ENCODE results near the gene NOP14.

DNA sequence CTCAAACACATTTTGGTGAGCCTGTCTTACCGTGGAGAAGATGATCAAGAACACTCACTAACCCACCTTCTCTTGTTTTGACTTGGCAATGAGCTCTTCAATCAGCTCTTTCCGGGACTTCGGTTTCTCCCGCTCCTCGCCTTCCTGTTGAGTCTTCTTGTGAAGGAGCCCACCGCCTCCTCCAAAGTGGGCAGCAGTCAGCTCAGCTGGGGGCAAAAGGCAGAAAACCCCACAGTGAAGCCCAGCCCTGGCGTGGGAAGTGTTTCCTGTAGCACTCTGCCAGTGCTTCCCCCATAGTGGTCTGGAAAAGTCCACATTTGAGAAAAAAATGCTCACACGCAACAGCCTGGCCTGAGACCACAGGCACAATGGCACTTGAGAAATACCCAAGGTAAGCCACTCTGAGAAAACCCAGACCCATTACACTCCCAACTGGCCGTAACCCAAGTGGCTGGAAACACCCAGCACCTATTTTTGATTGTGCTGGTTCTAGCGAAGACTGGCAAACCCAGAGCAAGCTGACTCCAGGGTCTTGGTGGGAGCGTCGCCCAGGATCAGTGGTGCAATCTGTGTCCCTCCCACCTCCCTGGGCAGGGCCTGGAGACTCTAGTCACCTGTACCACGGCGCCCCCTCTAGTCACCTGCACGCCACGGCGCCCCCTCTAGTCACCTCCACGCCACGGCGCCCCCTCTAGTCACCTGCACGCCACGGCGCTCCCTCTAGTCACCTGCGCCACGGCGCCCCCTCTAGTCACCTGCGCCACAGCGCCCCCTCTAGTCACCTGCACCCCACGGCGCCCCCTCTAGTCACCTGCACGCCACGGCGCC lies 8.6 kb downstream of the NOP14 start:
- TF ChIP-seq, protein P1, sequence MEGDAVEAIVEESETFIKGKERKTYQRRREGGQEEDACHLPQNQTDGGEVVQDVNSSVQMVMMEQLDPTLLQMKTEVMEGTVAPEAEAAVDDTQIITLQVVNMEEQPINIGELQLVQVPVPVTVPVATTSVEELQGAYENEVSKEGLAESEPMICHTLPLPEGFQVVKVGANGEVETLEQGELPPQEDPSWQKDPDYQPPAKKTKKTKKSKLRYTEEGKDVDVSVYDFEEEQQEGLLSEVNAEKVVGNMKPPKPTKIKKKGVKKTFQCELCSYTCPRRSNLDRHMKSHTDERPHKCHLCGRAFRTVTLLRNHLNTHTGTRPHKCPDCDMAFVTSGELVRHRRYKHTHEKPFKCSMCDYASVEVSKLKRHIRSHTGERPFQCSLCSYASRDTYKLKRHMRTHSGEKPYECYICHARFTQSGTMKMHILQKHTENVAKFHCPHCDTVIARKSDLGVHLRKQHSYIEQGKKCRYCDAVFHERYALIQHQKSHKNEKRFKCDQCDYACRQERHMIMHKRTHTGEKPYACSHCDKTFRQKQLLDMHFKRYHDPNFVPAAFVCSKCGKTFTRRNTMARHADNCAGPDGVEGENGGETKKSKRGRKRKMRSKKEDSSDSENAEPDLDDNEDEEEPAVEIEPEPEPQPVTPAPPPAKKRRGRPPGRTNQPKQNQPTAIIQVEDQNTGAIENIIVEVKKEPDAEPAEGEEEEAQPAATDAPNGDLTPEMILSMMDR (IDR thresholded peaks at IDR 0.05) = no peak
- no peak for TF ChIP-seq POLR2A (IDR thresholded peaks at IDR 0.05)
